ENCODE data around the gene SOX13.

DNA sequence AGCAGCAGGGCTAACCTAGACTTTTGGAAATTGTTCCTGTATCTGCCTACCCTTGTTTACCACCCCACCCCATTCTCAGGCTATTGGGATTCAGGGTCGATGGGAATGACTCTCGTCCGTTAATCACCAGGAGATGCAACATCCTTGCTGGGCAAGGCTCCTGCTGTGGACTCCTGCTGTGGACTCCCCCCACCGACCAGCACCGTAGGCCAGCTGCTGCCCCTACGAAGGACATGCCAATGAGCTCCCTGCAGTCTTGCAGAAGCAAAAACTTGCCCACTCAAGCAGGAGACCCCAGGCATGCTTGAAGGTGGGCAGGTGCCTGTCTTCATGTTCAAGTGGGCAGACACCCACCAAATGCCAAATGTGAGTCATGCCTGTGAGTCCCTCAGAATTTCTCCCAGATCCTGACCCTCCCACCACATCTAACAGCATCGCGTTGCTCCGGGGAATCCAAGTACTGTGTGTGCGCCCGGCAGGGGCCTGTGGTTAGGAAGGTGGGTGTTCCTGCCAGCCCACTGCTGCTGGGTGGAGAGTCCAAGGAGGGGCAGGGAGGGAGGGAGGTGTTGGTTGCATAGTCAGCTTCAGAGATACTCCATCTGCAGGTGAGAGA is 41.7 kb upstream of the SOX13 start:
- TF ChIP-seq, protein P1, sequence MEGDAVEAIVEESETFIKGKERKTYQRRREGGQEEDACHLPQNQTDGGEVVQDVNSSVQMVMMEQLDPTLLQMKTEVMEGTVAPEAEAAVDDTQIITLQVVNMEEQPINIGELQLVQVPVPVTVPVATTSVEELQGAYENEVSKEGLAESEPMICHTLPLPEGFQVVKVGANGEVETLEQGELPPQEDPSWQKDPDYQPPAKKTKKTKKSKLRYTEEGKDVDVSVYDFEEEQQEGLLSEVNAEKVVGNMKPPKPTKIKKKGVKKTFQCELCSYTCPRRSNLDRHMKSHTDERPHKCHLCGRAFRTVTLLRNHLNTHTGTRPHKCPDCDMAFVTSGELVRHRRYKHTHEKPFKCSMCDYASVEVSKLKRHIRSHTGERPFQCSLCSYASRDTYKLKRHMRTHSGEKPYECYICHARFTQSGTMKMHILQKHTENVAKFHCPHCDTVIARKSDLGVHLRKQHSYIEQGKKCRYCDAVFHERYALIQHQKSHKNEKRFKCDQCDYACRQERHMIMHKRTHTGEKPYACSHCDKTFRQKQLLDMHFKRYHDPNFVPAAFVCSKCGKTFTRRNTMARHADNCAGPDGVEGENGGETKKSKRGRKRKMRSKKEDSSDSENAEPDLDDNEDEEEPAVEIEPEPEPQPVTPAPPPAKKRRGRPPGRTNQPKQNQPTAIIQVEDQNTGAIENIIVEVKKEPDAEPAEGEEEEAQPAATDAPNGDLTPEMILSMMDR (conservative IDR thresholded peaks at IDR 0.05; ENCODE audit: low read depth, low read length): no peak
- TF ChIP-seq POLR2A (IDR thresholded peaks at IDR 0.05; ENCODE audit: low read depth, low read length) (no peak), RAD21 (IDR thresholded peaks at IDR 0.05; ENCODE audit: low read length) (no peak), MXI1 (IDR thresholded peaks at IDR 0.05; ENCODE audit: borderline replicate concordance, low read depth, low read length) (no peak), USF2 (IDR thresholded peaks at IDR 0.05; ENCODE audit: low read depth, low read length) (no peak), SMC3 (IDR thresholded peaks at IDR 0.05; ENCODE audit: low read depth, low read length) (no peak), NFE2L2 (IDR thresholded peaks at IDR 0.05; ENCODE audit: low read depth, low read length) (no peak), FOS (IDR thresholded peaks at IDR 0.05; ENCODE audit: low read depth, low read length) (no peak), RFX5 (IDR thresholded peaks at IDR 0.05; ENCODE audit: low read depth, low read length) (no peak), CEBPB (IDR thresholded peaks at IDR 0.05; ENCODE audit: low read depth, low read length) (no peak), MAFK (IDR thresholded peaks at IDR 0.05; ENCODE audit: low read depth, low read length) (no peak), RCOR1 (IDR thresholded peaks at IDR 0.05; ENCODE audit: insufficient replicate concordance, low read length) (no peak), BHLHE40 (IDR thresholded peaks at IDR 0.05; ENCODE audit: low read depth, low read length) (no peak)
